GM19324 (cell line): ENCODE data around the gene TMPRSS9.
"Not testable (repeated sequence)": the region's sequence is repeated elsewhere in the genome, so short reads cannot be mapped to it uniquely, and the experiment has no call there.

Experiments used
- ATAC-seq: cut with Tn5 transposase; IDR thresholded peaks from one replicate; pipeline ENCODE4 v1.9.1; 2021; ENCODE audit warnings: mild to moderate bottlenecking, moderate library complexity; ENCODE audit not compliant: unreplicated experiment, low FRiP score

The TMPRSS9 gene

GRCh38 chr19:2416321-2417097, 56.4 kb downstream of the TMPRSS9 start:
- no peak for ATAC-seq

GRCh38 chr19:2417436-2417835, 57.4 kb downstream of the TMPRSS9 start:
- ATAC-seq: not testable (repeated sequence)

GRCh38 chr19:2417881-2418406, 57.9 kb downstream of the TMPRSS9 start:
- no peak for ATAC-seq

- no peak for ATAC-seq
Observed at GRCh38 chr19:2419754-2420153, 59.7 kb downstream of the TMPRSS9 start.

GRCh38 chr19:2420490-2420889, 60.4 kb downstream of the TMPRSS9 start:
- no peak for ATAC-seq

- ATAC-seq: no peak
Observed at GRCh38 chr19:2421581-2422306, 61.7 kb downstream of the TMPRSS9 start.

GRCh38 chr19:2423071-2423914, 63.2 kb downstream of the TMPRSS9 start:
- ATAC-seq: no peak

GRCh38 chr19:2423915-2424685, 64.0 kb downstream of the TMPRSS9 start:
- no peak for ATAC-seq

- no peak for ATAC-seq
Observed at GRCh38 chr19:2424686-2425621, 64.9 kb downstream of the TMPRSS9 start.

- ATAC-seq: no peak
Observed at GRCh38 chr19:2425622-2426581, 65.8 kb downstream of the TMPRSS9 start.

- peak; percentile 7 for ATAC-seq
Observed at GRCh38 chr19:2426611-2427428, 66.8 kb downstream of the TMPRSS9 start.

GRCh38 chr19:2427429-2428320, 67.6 kb downstream of the TMPRSS9 start, which contains the start of gene TIMM13:
TSS of gene TIMM13 (minus strand) at chr19:2427586. CDS start at chr19:2427533, 53 bp downstream.
- peak; percentile 87 for ATAC-seq

- ATAC-seq: no peak
Observed at GRCh38 chr19:2428321-2428690, 68.2 kb downstream of the TMPRSS9 start.

- ATAC-seq: no peak
Observed at GRCh38 chr19:2428756-2429711, 69.0 kb downstream of the TMPRSS9 start.
